ENCODE data around the gene ASTL.

Gene ASTL

GRCh38 chr2:96130483-96130882 lies 7.8 kb downstream of the ASTL start:
- no peak for DNase-seq (ENCODE audit: low spot score)

- no peak for DNase-seq (ENCODE audit: low spot score)
Observed at GRCh38 chr2:96129528-96130120, 8.7 kb downstream of the ASTL start.

GRCh38 chr2:96128456-96128855 lies 9.8 kb downstream of the ASTL start:
- no peak for DNase-seq (ENCODE audit: low spot score)

GRCh38 chr2:96124406-96125265 lies 13.7 kb downstream of the ASTL start:
- DNase-seq (ENCODE audit: low spot score) = no peak

- no peak for DNase-seq (ENCODE audit: low spot score)
Observed at GRCh38 chr2:96123936-96124335, 14.4 kb downstream of the ASTL start.

- no peak for DNase-seq (ENCODE audit: low spot score)
Observed at GRCh38 chr2:96123290-96123689, 15.0 kb downstream of the ASTL start.

- no peak for DNase-seq (ENCODE audit: low spot score)
Observed at GRCh38 chr2:96122391-96122790, 15.9 kb downstream of the ASTL start.

- DNase-seq (ENCODE audit: low spot score) = no peak
Observed at GRCh38 chr2:96121414-96121813, 16.9 kb downstream of the ASTL start.

GRCh38 chr2:96120991-96121390 lies 17.3 kb downstream of the ASTL start:
- DNase-seq (ENCODE audit: low spot score) = no peak

GRCh38 chr2:96120091-96120720 lies 18.1 kb downstream of the ASTL start:
- DNase-seq (ENCODE audit: low spot score) = no peak

GRCh38 chr2:96119389-96119751 lies 18.9 kb downstream of the ASTL start:
- DNase-seq (ENCODE audit: low spot score) = no peak

- DNase-seq (ENCODE audit: low spot score) = no peak
Observed at GRCh38 chr2:96118698-96119388, 19.5 kb downstream of the ASTL start.

GRCh38 chr2:96117701-96118588 lies 20.4 kb downstream of the ASTL start:
- no peak for DNase-seq (ENCODE audit: low spot score)

GRCh38 chr2:96116879-96117533 lies 21.3 kb downstream of the ASTL start:
- DNase-seq (ENCODE audit: low spot score) = no peak

- no peak for DNase-seq (ENCODE audit: low spot score)
Observed at GRCh38 chr2:96116424-96116878, 21.9 kb downstream of the ASTL start, which contains the start of gene ADRA2B. TSS of gene ADRA2B (minus strand) at chr2:96116571. CDS start at chr2:96116149, 422 bp downstream.

GRCh38 chr2:96115631-96116423 lies 22.5 kb downstream of the ASTL start:
- DNase-seq (ENCODE audit: low spot score) = no peak

GRCh38 chr2:96114903-96115581 lies 23.3 kb downstream of the ASTL start:
- no peak for DNase-seq (ENCODE audit: low spot score)

- no peak for DNase-seq (ENCODE audit: low spot score)
Observed at GRCh38 chr2:96114546-96114902, 23.8 kb downstream of the ASTL start.

- DNase-seq (ENCODE audit: low spot score) = no peak
Observed at GRCh38 chr2:96113951-96114350, 24.4 kb downstream of the ASTL start.

- DNase-seq (ENCODE audit: low spot score) = no peak
Observed at GRCh38 chr2:96113367-96113677, 25.0 kb downstream of the ASTL start.

Measured in left forelimb (tissue), 1 donor.